ENCODE measurements around the gene P2RY6.

The P2RY6 gene

GRCh38 chr11:73241300-73241699, 30.8 kb upstream of the P2RY6 start:
- TF ChIP-seq EP300 (IDR thresholded peaks at IDR 0.05; ENCODE audit: borderline replicate concordance) (peak; percentile 66), CEBPB (IDR thresholded peaks at IDR 0.05) (no peak), NFIC (IDR thresholded peaks at IDR 0.05) (0 out of 2 replicates have a peak, but pooled peaks have one; percentile 35), USF1 (IDR thresholded peaks at IDR 0.05) (no peak), TCF12 (IDR thresholded peaks at IDR 0.05; ENCODE audit: low read depth) (peak; percentile 68), TAF1 (IDR thresholded peaks at IDR 0.05; ENCODE audit: low read depth) (no peak), CREB1 (IDR thresholded peaks at IDR 0.05; ENCODE audit: low read depth) (no peak), MAX (IDR thresholded peaks at IDR 0.05) (no peak), FOXM1 (IDR thresholded peaks at IDR 0.05; ENCODE audit: borderline replicate concordance, low read depth) (peak; percentile 48; the same call in 1 of the 2 replicates), EGR1 (IDR thresholded peaks at IDR 0.05) (no peak), TEAD4 (IDR thresholded peaks at IDR 0.05) (0 out of 2 replicates have a peak, but pooled peaks have one; percentile 10), ZBTB7A (IDR thresholded peaks at IDR 0.05; ENCODE audit: low read depth) (no peak), REST (IDR thresholded peaks at IDR 0.05; ENCODE audit: low read depth) (no peak), RAD21 (IDR thresholded peaks at IDR 0.05; ENCODE audit: low read depth) (no peak), YY1 (IDR thresholded peaks at IDR 0.05; ENCODE audit: low read depth) (no peak)

- no peak for TF ChIP-seq TAF1 (IDR thresholded peaks at IDR 0.05; ENCODE audit: low read depth)
- peak; percentile 93 for TF ChIP-seq RAD21 (IDR thresholded peaks at IDR 0.05; ENCODE audit: low read depth)
These were observed 29.7 kb upstream of the P2RY6 start for GRCh38 chr11:73242251-73243092.

- TF ChIP-seq CREB1 (IDR thresholded peaks at IDR 0.05; ENCODE audit: low read depth), result no peak
- no peak for TF ChIP-seq TAF1 (IDR thresholded peaks at IDR 0.05; ENCODE audit: low read depth)
- no peak for TF ChIP-seq RAD21 (IDR thresholded peaks at IDR 0.05; ENCODE audit: low read depth)
- TF ChIP-seq MAX (IDR thresholded peaks at IDR 0.05), result no peak
- no peak for TF ChIP-seq REST (IDR thresholded peaks at IDR 0.05; ENCODE audit: low read depth)
- no peak for TF ChIP-seq EGR1 (IDR thresholded peaks at IDR 0.05)
- TF ChIP-seq USF1 (IDR thresholded peaks at IDR 0.05), result no peak
- TF ChIP-seq CEBPB (IDR thresholded peaks at IDR 0.05), result no peak
- TF ChIP-seq TCF12 (IDR thresholded peaks at IDR 0.05; ENCODE audit: low read depth), result no peak
- TF ChIP-seq FOXM1 (IDR thresholded peaks at IDR 0.05; ENCODE audit: borderline replicate concordance, low read depth), result no peak
- TF ChIP-seq EP300 (IDR thresholded peaks at IDR 0.05; ENCODE audit: borderline replicate concordance), result no peak
- TF ChIP-seq NFIC (IDR thresholded peaks at IDR 0.05), result no peak
- TF ChIP-seq ZBTB7A (IDR thresholded peaks at IDR 0.05; ENCODE audit: low read depth), result no peak
- no peak for TF ChIP-seq TEAD4 (IDR thresholded peaks at IDR 0.05)
- TF ChIP-seq YY1 (IDR thresholded peaks at IDR 0.05; ENCODE audit: low read depth), result no peak
These were observed 29.0 kb upstream of the P2RY6 start for GRCh38 chr11:73243093-73243485.

GRCh38 chr11:73244589-73245240, 27.4 kb upstream of the P2RY6 start:
- TF ChIP-seq FOXM1 (IDR thresholded peaks at IDR 0.05; ENCODE audit: borderline replicate concordance, low read depth), result no peak
- peak; percentile 27; the same call in 1 of the 2 replicates for TF ChIP-seq EP300 (IDR thresholded peaks at IDR 0.05; ENCODE audit: borderline replicate concordance)
- no peak for TF ChIP-seq REST (IDR thresholded peaks at IDR 0.05; ENCODE audit: low read depth)
- TF ChIP-seq CREB1 (IDR thresholded peaks at IDR 0.05; ENCODE audit: low read depth), result no peak
- no peak for TF ChIP-seq USF1 (IDR thresholded peaks at IDR 0.05)

Data from Ishikawa (cell line).